C4-2B (cell line): ENCODE data around the gene NFRKB.
"Not testable (repeated sequence)": the region's sequence is repeated elsewhere in the genome, so short reads cannot be mapped to it uniquely, and the experiment has no call there.

Source experiments
- H3K27ac ChIP-seq: fragments of 450-650 bp; 2 replicates; pipeline ENCODE4 v1.5.1; 2017
- ZFX ChIP-seq: fragments of 450-650 bp; IDR thresholded peaks from 2 replicates; pipeline ENCODE4 v1.6.1; 2017
- TF ChIP-seq, protein P1 (sequence below): fragments of 450-650 bp; conservative IDR thresholded peaks from 2 replicates; pipeline ENCODE4 v1.5.1; 2017; ENCODE audit warnings: mild to moderate bottlenecking

The NFRKB gene

GRCh38 chr11:129894278-129895125 is 876 bp downstream of the NFRKB start:
- peak overlapping the region; percentile 73 for H3K27ac ChIP-seq
- TF ChIP-seq, protein P1, sequence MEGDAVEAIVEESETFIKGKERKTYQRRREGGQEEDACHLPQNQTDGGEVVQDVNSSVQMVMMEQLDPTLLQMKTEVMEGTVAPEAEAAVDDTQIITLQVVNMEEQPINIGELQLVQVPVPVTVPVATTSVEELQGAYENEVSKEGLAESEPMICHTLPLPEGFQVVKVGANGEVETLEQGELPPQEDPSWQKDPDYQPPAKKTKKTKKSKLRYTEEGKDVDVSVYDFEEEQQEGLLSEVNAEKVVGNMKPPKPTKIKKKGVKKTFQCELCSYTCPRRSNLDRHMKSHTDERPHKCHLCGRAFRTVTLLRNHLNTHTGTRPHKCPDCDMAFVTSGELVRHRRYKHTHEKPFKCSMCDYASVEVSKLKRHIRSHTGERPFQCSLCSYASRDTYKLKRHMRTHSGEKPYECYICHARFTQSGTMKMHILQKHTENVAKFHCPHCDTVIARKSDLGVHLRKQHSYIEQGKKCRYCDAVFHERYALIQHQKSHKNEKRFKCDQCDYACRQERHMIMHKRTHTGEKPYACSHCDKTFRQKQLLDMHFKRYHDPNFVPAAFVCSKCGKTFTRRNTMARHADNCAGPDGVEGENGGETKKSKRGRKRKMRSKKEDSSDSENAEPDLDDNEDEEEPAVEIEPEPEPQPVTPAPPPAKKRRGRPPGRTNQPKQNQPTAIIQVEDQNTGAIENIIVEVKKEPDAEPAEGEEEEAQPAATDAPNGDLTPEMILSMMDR, result no peak
- TF ChIP-seq ZFX, result no peak

DNA sequence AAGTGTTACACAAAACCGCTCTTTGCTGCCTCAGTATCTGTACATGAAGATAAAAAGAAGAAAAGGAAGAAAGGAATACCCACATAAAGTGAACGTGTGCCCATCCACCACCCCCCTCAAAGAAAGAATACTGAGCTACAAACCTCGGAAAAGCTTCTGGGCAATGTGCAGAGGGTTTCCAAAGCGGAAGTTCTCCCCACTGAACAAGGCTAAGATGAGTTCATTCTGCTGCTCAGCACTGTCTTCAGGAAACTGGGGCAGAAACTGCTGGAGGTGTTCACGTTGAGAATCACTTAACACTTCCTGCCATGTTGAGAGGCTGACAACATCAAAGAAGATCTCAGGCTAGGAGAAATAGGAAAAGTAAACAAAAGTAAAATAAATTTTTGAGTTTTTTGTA is 6.9 kb downstream of the NFRKB start:
- no peak overlapping the region for H3K27ac ChIP-seq

DNA sequence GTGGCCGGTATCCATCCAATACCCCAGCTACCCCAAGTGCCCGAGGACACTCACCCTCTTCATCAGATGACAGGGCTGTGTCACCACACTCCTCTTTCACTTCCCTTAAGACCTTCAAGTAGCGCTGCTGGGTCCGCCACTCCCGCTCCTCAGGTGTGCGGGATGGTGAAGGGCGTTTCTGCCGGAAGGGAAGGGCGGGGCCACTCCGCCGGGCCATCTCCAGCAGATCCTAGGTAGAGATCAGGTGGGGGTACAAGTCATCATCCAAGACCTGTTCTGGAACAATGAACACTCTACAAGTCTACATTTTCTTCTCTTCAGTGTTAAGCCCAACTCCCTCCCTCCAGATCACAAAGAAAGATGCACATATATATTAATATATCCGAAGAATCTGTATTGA is 10.0 kb downstream of the NFRKB start:
- TF ChIP-seq, protein P1, result no peak
- no peak overlapping the region for H3K27ac ChIP-seq

More for the DNA sequence above, 6.9 kb downstream of the NFRKB start:
- TF ChIP-seq ZFX, result no peak
- TF ChIP-seq, protein P1, result no peak

DNA sequence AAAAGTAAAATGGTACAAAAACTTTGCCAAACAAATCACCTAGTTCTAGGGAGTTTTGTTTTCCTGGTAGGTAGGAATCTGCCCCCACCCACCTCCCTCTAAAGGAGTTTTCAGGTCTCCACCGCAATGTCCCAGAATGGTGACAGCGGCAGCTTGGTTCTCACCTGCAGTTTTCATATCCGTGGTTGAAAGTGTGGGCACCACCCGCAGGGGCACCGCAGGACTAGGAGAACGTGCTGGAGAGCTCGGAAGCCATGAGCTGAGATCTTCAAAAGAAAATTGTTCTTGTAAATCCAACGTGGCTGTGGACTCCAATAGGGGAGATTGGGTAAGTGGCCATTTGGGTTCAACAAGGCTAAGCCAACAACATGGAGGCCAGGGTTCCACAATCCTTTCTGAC is 10.8 kb downstream of the NFRKB start:
- no peak overlapping the region for H3K27ac ChIP-seq
- no peak for TF ChIP-seq ZFX
- TF ChIP-seq, protein P1, result no peak

DNA sequence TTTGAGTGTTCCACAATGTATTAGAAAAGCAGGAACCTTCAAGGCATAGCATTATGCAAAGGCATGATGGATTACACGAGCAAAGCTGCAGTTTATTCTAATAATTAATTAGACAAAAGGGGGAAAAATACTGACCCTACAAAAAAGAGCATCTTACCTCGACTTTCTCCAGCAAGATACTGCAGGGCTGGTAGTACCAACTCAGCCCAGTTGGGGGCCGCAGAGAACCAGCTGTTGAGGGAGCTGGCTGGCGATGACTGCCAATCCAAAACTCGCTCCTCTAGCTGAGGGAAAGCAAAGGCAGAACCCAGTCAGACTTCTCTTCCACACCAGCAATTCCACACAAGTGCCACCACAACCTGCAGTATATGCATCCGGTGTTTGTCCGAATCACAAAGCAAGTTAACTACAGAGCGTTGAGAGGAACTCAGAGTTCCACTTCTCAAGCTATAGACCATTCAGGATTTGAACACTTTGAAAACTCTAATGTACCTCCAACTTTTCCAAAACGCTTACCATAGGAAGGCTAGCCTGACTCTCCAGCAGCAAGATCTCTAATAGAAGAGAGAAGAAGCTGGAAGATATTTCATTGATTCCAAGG is 13.7 kb downstream of the NFRKB start:
- no peak overlapping the region for H3K27ac ChIP-seq
- TF ChIP-seq ZFX, result no peak
- TF ChIP-seq, protein P1, result peak; percentile 85

DNA sequence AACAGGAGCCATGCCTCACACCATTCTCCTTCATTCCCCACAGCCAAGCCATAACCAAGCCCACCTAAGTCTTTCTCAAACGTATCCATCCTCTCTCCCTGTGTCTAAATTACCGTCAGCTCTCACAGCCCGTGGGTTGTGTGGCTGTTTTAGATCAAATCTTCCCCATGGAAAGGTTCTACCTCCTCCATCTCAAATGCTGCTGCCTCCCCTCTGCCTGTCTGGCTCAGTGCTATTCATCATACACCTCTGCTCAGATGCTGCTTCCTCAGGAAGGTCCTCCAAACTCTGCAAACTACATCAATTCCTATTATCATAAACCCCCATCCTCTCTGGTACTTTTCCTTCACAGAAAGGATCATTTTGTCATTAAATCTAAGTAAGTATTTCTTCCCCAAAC is 15.1 kb downstream of the NFRKB start:
- TF ChIP-seq, protein P1, result no peak
- TF ChIP-seq ZFX, result no peak
- no peak overlapping the region for H3K27ac ChIP-seq

DNA sequence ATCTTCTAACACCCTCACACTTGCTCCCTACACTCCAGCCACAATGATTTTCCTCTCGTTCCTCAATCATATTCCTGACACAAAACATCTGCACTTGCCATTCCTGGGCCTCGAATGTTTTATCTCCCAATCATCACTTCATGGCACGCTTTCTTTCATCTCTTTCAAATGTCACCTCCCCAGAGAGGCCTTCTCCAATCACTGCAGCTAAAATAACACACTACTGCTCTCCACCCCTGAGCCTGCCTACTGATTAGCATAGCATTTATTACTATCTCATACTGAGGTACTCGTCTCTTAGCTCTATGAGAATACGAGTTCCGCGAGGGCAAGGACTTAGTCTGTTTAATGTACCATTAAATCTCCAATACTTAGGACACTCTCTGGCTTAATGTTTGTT is 23.5 kb downstream of the NFRKB start:
- no peak overlapping the region for H3K27ac ChIP-seq
- TF ChIP-seq, protein P1, result no peak

DNA sequence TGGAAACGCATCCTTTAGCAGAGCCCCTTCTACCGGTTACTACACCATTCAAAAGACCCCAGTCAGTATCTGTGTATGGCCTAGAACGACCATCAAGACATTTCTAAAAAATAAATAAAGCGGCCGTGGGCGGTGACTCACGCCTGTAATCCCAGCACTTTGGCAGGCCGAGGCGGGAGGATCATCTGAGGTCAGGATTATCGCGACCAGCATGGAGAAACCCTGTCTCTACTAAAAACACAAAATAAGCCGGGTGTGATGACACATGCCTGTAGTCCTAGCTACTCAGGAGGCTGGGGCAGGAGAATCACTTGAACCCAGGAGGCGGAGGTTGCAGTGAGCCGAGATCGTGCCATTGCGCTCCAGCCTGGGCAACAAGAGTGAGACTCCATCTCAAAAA is 26.8 kb downstream of the NFRKB start:
- not testable (repeated sequence) for H3K27ac ChIP-seq
